Parathyroid adenoma (tissue), 2 donors: Measurements from ENCODE around the gene THSD4.

Experiments used
- H2AFZ ChIP-seq: fragments of 300-600 bp; sonication (generic); one replicate; pipeline ENCODE4 v1.7.0; 2017; ENCODE audit warnings: antibody characterized with exemption, mild to moderate bottlenecking
- H3K27ac ChIP-seq: fragments of 300-600 bp; sonication (generic); one replicate; pipeline ENCODE4 v1.7.0; 2017
- H3K27me3 ChIP-seq: fragments of 300-600 bp; sonication (generic); one replicate; pipeline ENCODE4 v1.7.0; 2017; ENCODE audit warnings: low read length; ENCODE audit not compliant: control insufficient read depth, insufficient read depth
- H3K36me3 ChIP-seq: fragments of 300-600 bp; sonication (generic); one replicate; pipeline ENCODE4 v1.7.0; 2017; ENCODE audit warnings: low read length; ENCODE audit not compliant: control insufficient read depth, insufficient read depth
- H3K4me1 ChIP-seq: fragments of 300-600 bp; sonication (generic); one replicate; pipeline ENCODE4 v1.7.0; 2017; ENCODE audit warnings: control low read depth
- H3K4me2 ChIP-seq: fragments of 300-600 bp; sonication (generic); one replicate; pipeline ENCODE4 v1.7.0; 2017; ENCODE audit warnings: low read length
- H3K4me3 ChIP-seq: fragments of 300-600 bp; sonication (generic); one replicate; pipeline ENCODE4 v1.7.0; 2017; ENCODE audit warnings: low read depth, low read length
- H3K79me2 ChIP-seq: fragments of 300-600 bp; sonication (generic); one replicate; pipeline ENCODE4 v1.7.0; 2017; ENCODE audit warnings: control low read depth
- H3K9ac ChIP-seq: fragments of 300-600 bp; sonication (generic); one replicate; pipeline ENCODE4 v1.7.0; 2017; ENCODE audit warnings: mild to moderate bottlenecking
- H3K9me3 ChIP-seq: fragments of 300-600 bp; sonication (generic); one replicate; pipeline ENCODE4 v1.7.0; 2017; ENCODE audit warnings: low read length; ENCODE audit not compliant: control insufficient read depth
- TF ChIP-seq, protein P1 (sequence below): fragments of 300-600 bp; sonication (generic); IDR thresholded peaks from one replicate; pipeline ENCODE4 v1.7.0; 2017; ENCODE audit warnings: antibody characterized with exemption, mild to moderate bottlenecking
- donor health status: primary hyperparathyroidism.

Gene THSD4

DNA sequence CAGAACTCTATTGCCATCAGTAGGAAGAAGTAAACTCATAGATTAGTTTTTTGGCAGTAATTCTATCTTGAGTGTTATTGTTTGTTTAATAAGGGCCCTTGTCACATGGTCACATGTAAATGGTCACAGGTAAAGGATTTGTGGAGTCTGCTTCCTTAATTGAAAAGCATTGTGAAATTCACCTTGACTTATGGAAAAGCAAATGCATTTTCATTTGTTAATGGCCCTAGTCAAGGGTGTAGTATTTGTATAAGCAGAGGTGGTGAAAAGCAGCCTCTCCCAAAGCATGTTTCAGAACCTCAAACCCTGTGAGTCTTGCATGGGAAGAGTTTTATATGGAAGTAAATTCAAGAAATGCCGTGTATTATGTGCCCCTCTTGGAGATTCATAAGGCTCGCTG, 497.6 kb downstream of the THSD4 start:
- H3K9me3 ChIP-seq: no peaks in the 10 kb centered on the region
- H3K4me2 ChIP-seq: no peak overlapping the region
- no peaks in the 10 kb centered on the region for H3K27me3 ChIP-seq
- H3K79me2 ChIP-seq: no peaks in the 10 kb centered on the region
- TF ChIP-seq, protein P1, sequence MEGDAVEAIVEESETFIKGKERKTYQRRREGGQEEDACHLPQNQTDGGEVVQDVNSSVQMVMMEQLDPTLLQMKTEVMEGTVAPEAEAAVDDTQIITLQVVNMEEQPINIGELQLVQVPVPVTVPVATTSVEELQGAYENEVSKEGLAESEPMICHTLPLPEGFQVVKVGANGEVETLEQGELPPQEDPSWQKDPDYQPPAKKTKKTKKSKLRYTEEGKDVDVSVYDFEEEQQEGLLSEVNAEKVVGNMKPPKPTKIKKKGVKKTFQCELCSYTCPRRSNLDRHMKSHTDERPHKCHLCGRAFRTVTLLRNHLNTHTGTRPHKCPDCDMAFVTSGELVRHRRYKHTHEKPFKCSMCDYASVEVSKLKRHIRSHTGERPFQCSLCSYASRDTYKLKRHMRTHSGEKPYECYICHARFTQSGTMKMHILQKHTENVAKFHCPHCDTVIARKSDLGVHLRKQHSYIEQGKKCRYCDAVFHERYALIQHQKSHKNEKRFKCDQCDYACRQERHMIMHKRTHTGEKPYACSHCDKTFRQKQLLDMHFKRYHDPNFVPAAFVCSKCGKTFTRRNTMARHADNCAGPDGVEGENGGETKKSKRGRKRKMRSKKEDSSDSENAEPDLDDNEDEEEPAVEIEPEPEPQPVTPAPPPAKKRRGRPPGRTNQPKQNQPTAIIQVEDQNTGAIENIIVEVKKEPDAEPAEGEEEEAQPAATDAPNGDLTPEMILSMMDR: no peak
- H3K27ac ChIP-seq: no peak overlapping the region
- no peaks in the 10 kb centered on the region for H3K36me3 ChIP-seq
- H3K9ac ChIP-seq: no peak overlapping the region
- H3K4me1 ChIP-seq: no peaks in the 10 kb centered on the region
- no peak overlapping the region for H3K4me3 ChIP-seq
- H2AFZ ChIP-seq: no peak overlapping the region

- Histone ChIP-seq H3K27ac (no peak overlapping the region), H3K4me2 (no peak overlapping the region), H3K4me1 (no peaks in the 10 kb centered on the region), H3K4me3 (no peak overlapping the region), H3K9ac (no peak overlapping the region), H3K79me2 (no peaks in the 10 kb centered on the region), H2AFZ (no peak overlapping the region), H3K27me3 (no peaks in the 10 kb centered on the region), H3K9me3 (no peaks in the 10 kb centered on the region), H3K36me3 (no peaks in the 10 kb centered on the region)
- TF ChIP-seq, protein P1: no peak
These were observed 507.8 kb downstream of the THSD4 start for GRCh38 chr15:71623111-71623510.

GRCh38 chr15:71626596-71627088, 511.4 kb downstream of the THSD4 start:
- H2AFZ ChIP-seq: no peak overlapping the region
- no peak overlapping the region for H3K4me2 ChIP-seq
- no peak overlapping the region for H3K9ac ChIP-seq
- no peaks in the 10 kb centered on the region for H3K4me1 ChIP-seq
- H3K27me3 ChIP-seq: no peaks in the 10 kb centered on the region
- TF ChIP-seq, protein P1: no peak
- H3K27ac ChIP-seq: no peak overlapping the region
- H3K79me2 ChIP-seq: no peaks in the 10 kb centered on the region
- no peaks in the 10 kb centered on the region for H3K36me3 ChIP-seq
- no peaks in the 10 kb centered on the region for H3K9me3 ChIP-seq
- no peak overlapping the region for H3K4me3 ChIP-seq

GRCh38 chr15:71627188-71627587, 511.9 kb downstream of the THSD4 start:
- Histone ChIP-seq H3K4me2 (no peak overlapping the region), H3K4me1 (no peaks in the 10 kb centered on the region), H3K9me3 (no peaks in the 10 kb centered on the region), H3K27ac (no peak overlapping the region), H3K9ac (no peak overlapping the region), H3K36me3 (no peaks in the 10 kb centered on the region), H3K27me3 (no peaks in the 10 kb centered on the region), H2AFZ (no peak overlapping the region), H3K79me2 (no peaks in the 10 kb centered on the region), H3K4me3 (no peak overlapping the region)
- TF ChIP-seq, protein P1: no peak

- Histone ChIP-seq H3K27me3 (no peaks in the 10 kb centered on the region), H3K27ac (no peak overlapping the region), H3K9ac (no peak overlapping the region), H3K4me3 (no peak overlapping the region), H3K4me2 (no peak overlapping the region), H3K79me2 (no peaks in the 10 kb centered on the region), H2AFZ (no peak overlapping the region), H3K4me1 (no peaks in the 10 kb centered on the region), H3K36me3 (no peaks in the 10 kb centered on the region), H3K9me3 (no peaks in the 10 kb centered on the region)
- TF ChIP-seq, protein P1: no peak
These were observed 512.3 kb downstream of the THSD4 start for GRCh38 chr15:71627604-71628003.
